Natural killer cell (primary cell): ENCODE results near the gene FCHSD1. TPM values are rescaled to one million over a fixed set of nuclear protein-coding genes. Genes with fewer than 3 reads are reported as not detected.

ENCODE experiments used
- ATAC-seq, 3 donors: fragments of 150-1000 bp in 2 of 3; fragments of 200-7000 bp in 1 of 3; cut with Tn5 transposase; 1 replicate in 1 of 3; 2 replicates in 2 of 3; pipeline ENCODE4 v1.10.0; 2021; ENCODE audit warnings: mild to moderate bottlenecking in 2 of 3, moderate library complexity in 2 of 3
- DNase-seq, 2 donors: peaks; one replicate each; pipeline versions ENCODE4 v3.0.0 to v3.0.0-alpha.2; 2013 to 2021; ENCODE audit warnings: mixed read lengths in 1 of 2
- H3K27ac ChIP-seq: one replicate; pipeline ENCODE4 v1.5.1; 2013; ENCODE audit warnings: mild to moderate bottlenecking, low read length
- H3K27me3 ChIP-seq: one replicate; pipeline ENCODE4 v1.6.1; 2013; ENCODE audit warnings: low read length; ENCODE audit not compliant: control insufficient read depth, insufficient read depth
- H3K36me3 ChIP-seq: one replicate; pipeline ENCODE4 v1.6.1; 2013; ENCODE audit warnings: low read length; ENCODE audit not compliant: control insufficient read depth, insufficient read depth
- H3K4me1 ChIP-seq: one replicate; pipeline ENCODE4 v1.6.1; 2013; ENCODE audit warnings: low read length; ENCODE audit not compliant: control insufficient read depth, insufficient read depth
- H3K4me3 ChIP-seq: one replicate; pipeline ENCODE4 v1.5.1; 2013; ENCODE audit warnings: low read length
- H3K9me3 ChIP-seq: one replicate; pipeline ENCODE4 v1.6.1; 2013; ENCODE audit warnings: low read length; ENCODE audit not compliant: control insufficient read depth, insufficient read depth
- H3K27ac Mint-ChIP-seq, 2 donors: one replicate each; pipeline ENCODE4 v1.8.0; 2022; ENCODE audit warnings: mild to moderate bottlenecking in 2 of 2, mixed read lengths in 2 of 2, moderate library complexity in 1 of 2
- H3K27me3 Mint-ChIP-seq, 2 donors: one replicate each; pipeline ENCODE4 v1.8.0; 2022; ENCODE audit warnings: low read depth in 2 of 2, mixed read lengths in 2 of 2
- H3K36me3 Mint-ChIP-seq: one replicate; pipeline ENCODE4 v1.8.0; 2022; ENCODE audit warnings: mixed read lengths
- H3K4me1 Mint-ChIP-seq, 2 donors: one replicate each; pipeline ENCODE4 v1.8.0; 2022; ENCODE audit warnings: mixed read lengths in 2 of 2
- H3K4me3 Mint-ChIP-seq: one replicate; pipeline ENCODE4 v1.8.0; 2022; ENCODE audit warnings: mild to moderate bottlenecking, moderate library complexity, mixed read lengths
- H3K9me3 Mint-ChIP-seq, 2 donors: one replicate each; pipeline ENCODE4 v1.8.0; 2022; ENCODE audit warnings: mixed read lengths in 2 of 2
- WGBS: methylation state at CpG from one replicate; pipeline ENCODE4 v1.1.7; 2013; ENCODE audit warnings: missing lambda C conversion rate; ENCODE audit not compliant: insufficient coverage; 5-methylcytosine and 5-hydroxymethylcytosine counted together
- intact Hi-C: fragments of 100-400 bp; cut with micrococcal nuclease; formaldehyde crosslinking; loops from one replicate; pipeline ENCODE4 v1.14.2; 2022
- total RNA-seq, 4 donors: library from RNA; stranded (reverse); fragments of 120-200 nt in 1 of 4; gene quantifications; one replicate each; pipeline versions ENCODE4 v1.2.3 to v1.2.4, GENCODE V29; 2013 to 2022
- TF ChIP-seq, protein P1 (sequence below): fragments of 200-600 bp; IDR thresholded peaks from one replicate; pipeline ENCODE4 v1.8.0; 2022; ENCODE audit warnings: antibody characterized with exemption

Gene FCHSD1
- total RNA-seq, 3 donors from 2014 or later (not counting 1 experiment from before 2014, with no cell fraction given), result 134 to 155 (median 147) TPM

DNA sequence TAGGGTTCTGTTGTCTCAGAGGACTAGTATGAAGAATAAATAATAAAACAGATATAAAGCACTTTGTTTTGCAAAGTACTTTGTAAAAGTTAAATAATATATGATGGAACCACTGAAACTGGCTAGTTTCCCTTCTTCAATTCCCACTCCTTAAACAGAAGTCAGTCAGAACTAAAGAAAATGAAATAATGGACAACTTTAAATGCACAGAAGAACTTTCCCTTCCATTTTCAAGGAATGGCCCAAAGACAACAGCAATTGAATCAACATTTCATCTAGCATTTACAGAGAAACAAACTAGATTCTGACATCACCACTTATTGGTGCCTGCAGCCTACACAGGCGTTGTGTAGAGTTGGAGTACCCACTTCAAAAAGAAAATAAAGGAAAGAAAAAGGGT is 48.6 kb downstream of the FCHSD1 start:
- Histone ChIP-seq H3K4me3 (no peak overlapping the region), H3K27me3 (no peaks in the 10 kb centered on the region), H3K36me3 (no peaks in the 10 kb centered on the region), H3K4me1 (peaks cover 58% of the 10 kb centered on the region), H3K27ac (peak overlapping the region; percentile 90), H3K9me3 (no peaks in the 10 kb centered on the region)
- Mint-ChIP-seq H3K27ac (peak overlapping the region; percentile 95 to 96), H3K4me3 (peak overlapping the region; percentile 78), H3K9me3 (no peaks in the 10 kb centered on the region), H3K36me3 (no peaks in the 10 kb centered on the region), H3K4me1 (peaks cover 86 to 90% of the 10 kb centered on the region in 2 donors), H3K27me3 (no peaks in the 10 kb centered on the region)
- TF ChIP-seq, protein P1, sequence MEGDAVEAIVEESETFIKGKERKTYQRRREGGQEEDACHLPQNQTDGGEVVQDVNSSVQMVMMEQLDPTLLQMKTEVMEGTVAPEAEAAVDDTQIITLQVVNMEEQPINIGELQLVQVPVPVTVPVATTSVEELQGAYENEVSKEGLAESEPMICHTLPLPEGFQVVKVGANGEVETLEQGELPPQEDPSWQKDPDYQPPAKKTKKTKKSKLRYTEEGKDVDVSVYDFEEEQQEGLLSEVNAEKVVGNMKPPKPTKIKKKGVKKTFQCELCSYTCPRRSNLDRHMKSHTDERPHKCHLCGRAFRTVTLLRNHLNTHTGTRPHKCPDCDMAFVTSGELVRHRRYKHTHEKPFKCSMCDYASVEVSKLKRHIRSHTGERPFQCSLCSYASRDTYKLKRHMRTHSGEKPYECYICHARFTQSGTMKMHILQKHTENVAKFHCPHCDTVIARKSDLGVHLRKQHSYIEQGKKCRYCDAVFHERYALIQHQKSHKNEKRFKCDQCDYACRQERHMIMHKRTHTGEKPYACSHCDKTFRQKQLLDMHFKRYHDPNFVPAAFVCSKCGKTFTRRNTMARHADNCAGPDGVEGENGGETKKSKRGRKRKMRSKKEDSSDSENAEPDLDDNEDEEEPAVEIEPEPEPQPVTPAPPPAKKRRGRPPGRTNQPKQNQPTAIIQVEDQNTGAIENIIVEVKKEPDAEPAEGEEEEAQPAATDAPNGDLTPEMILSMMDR, result no peak
- no peak for ATAC-seq
- intact Hi-C loops, result no loop called here
- no CpG with 5 or more reads among the region's 1 CpG for WGBS
- no peak for DNase-seq

DNA sequence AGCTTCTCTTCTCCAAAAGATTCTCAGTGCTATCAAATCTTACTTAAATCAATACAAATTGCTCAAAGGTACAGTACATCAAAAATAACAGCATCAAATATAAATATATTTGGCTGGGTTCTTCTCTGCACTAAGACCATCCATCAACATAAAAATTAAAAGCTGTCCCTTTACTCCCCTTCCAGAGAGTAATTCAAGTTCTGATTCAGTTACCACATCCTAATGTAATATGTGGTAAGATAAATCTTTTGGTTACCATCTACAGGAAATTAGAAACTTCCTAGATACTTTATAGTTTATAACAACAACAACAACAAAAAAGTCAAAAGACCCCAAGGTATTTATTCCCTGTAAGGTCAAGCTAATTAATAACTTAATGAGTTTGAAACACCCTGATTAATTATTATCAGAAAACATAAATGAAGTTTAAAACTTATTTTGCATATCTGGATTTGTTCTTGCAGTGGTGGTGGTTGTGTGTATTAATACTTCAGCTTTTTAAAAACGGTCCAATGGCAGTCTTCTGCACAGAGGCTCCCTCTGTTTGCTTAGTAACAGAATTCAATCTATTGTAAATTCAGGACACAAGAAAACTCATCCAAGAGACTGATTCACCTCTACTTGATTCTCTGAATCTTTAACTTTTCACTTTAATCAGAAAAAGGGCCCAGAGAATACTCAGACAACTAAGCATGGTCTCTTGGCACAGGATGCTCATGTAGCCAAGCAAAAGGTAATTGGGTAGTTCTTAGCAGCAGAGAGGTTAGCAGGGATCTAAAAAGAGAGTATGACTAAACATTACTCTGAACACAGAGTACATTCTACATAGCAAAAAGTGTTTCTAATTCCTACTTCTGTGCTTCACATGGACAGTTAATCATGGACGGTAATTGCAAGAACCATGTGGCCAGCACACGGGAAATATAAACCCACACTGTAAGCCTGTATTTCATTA is 52.5 kb downstream of the FCHSD1 start:
- H3K27me3 ChIP-seq, result no peaks in the 10 kb centered on the region
- Mint-ChIP-seq H3K4me3 (peak overlapping the region; percentile 62), H3K27me3 (no peaks in the 10 kb centered on the region), H3K36me3 (no peaks in the 10 kb centered on the region), H3K9me3 (no peaks in the 10 kb centered on the region), H3K27ac (peak overlapping the region; percentile 95 to 96), H3K4me1 (peaks cover 70 to 75% of the 10 kb centered on the region in 2 donors)
- H3K36me3 ChIP-seq, result peaks cover 11% of the 10 kb centered on the region
- intact Hi-C loops, result no loop called here
- DNase-seq (no peak), ATAC-seq (peak; percentile 59 to 66 (median 62))
- 27% methylated on average over 2 of the region's 3 CpGs for WGBS
- TF ChIP-seq, protein P1, result no peak
- peak overlapping the region; percentile 66 for H3K27ac ChIP-seq
- no peak overlapping the region for H3K4me3 ChIP-seq
- H3K4me1 ChIP-seq, result peaks cover 47% of the 10 kb centered on the region
- H3K9me3 ChIP-seq, result no peaks in the 10 kb centered on the region

DNA sequence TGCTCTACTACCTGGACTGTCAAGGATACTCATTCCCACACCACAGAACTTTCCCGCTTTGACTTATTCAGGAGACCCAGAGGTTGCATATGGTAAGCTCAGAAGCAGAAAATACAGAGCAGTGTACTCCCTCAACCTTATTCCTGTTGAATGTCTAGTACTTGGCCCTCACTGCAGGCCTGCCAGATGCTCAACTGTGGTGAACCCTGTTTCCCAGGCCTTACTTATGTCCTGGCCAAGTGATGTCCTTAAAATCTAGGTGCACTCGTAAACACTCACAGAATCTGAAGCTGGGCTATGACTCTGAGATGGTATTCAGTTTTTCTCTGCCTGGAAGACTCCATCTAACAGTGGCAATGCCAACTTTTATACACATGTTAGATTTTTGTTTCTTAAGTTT is 53.4 kb downstream of the FCHSD1 start:
- H3K27ac Mint-ChIP-seq, result peak overlapping the region; percentile 95 to 96
- WGBS, result 86% methylated on average over 2 of the region's 2 CpGs

More for the DNA sequence above, 53.4 kb downstream of the FCHSD1 start:
- Mint-ChIP-seq H3K9me3 (no peaks in the 10 kb centered on the region), H3K36me3 (no peaks in the 10 kb centered on the region), H3K4me3 (peak overlapping the region; percentile 10), H3K27me3 (no peaks in the 10 kb centered on the region), H3K4me1 (peaks cover 69% of the 10 kb centered on the region in 2 donors)
- Histone ChIP-seq H3K27me3 (no peaks in the 10 kb centered on the region), H3K9me3 (no peaks in the 10 kb centered on the region), H3K4me3 (no peak overlapping the region), H3K27ac (peak overlapping the region; percentile 60), H3K4me1 (peaks cover 45% of the 10 kb centered on the region), H3K36me3 (peaks cover 18% of the 10 kb centered on the region)
- intact Hi-C loops, result no loop called here
- ATAC-seq (no peak), DNase-seq (no peak)
- TF ChIP-seq, protein P1, result no peak
